Stomach smooth muscle (tissue), 2 donors: ENCODE data around the gene RRP36.

Experiments used
- H3K27ac ChIP-seq: one replicate; pipeline ENCODE4 v1.7.0; 2013; ENCODE audit warnings: mild to moderate bottlenecking, low read length, inconsistent platforms
- H3K27me3 ChIP-seq, 2 donors: one replicate each; pipeline ENCODE4 v1.7.0; 2013; ENCODE audit warnings: low read length in 2 of 2; ENCODE audit not compliant: insufficient read depth in 2 of 2, control insufficient read depth in 1 of 2
- H3K36me3 ChIP-seq, 2 donors: one replicate each; pipeline ENCODE4 v1.7.0; 2013; ENCODE audit warnings: low read length in 2 of 2; ENCODE audit not compliant: control insufficient read depth in 2 of 2, insufficient read depth in 2 of 2
- H3K4me1 ChIP-seq: one replicate; pipeline ENCODE4 v1.7.0; 2013; ENCODE audit warnings: low read length; ENCODE audit not compliant: control insufficient read depth, insufficient read depth
- H3K4me3 ChIP-seq, 2 donors: one replicate each; pipeline ENCODE4 v1.7.0; 2013; ENCODE audit warnings: low read length in 2 of 2
- H3K9ac ChIP-seq, 2 donors: one replicate each; pipeline ENCODE4 v1.7.0; 2013; ENCODE audit warnings: low read length in 2 of 2, mild to moderate bottlenecking in 1 of 2
- H3K9me3 ChIP-seq, 2 donors: one replicate each; pipeline ENCODE4 v1.7.0; 2013; ENCODE audit warnings: low read length in 2 of 2; ENCODE audit not compliant: control insufficient read depth in 2 of 2
- donor health status: healthy.
- donor health status: Pancreatic carcinoma.

The RRP36 gene

GRCh38 chr6:43020052-43020705 is 1.2 kb upstream of the RRP36 start:
- peak overlapping the region in 1 of 2 donors; percentile 98 for H3K4me3 ChIP-seq
- H3K36me3 ChIP-seq = peaks cover 16 to 32% of the 10 kb centered on the region in 2 donors
- no peak overlapping the region for H3K9ac ChIP-seq
- no peaks in the 10 kb centered on the region for H3K9me3 ChIP-seq
- H3K4me1 ChIP-seq = peaks cover 41% of the 10 kb centered on the region
- H3K27ac ChIP-seq = peak overlapping the region; percentile 82
- H3K27me3 ChIP-seq = no peaks in the 10 kb centered on the region

- Histone ChIP-seq H3K9ac (peak overlapping the region; percentile 80 to 87), H3K27ac (peak overlapping the region; percentile 82), H3K27me3 (no peaks in the 10 kb centered on the region), H3K36me3 (peaks cover 19 to 33% of the 10 kb centered on the region in 2 donors), H3K4me1 (peaks cover 34% of the 10 kb centered on the region), H3K4me3 (peak overlapping the region; percentile 73 to 98), H3K9me3 (no peaks in the 10 kb centered on the region)
Measured at GRCh38 chr6:43020847-43021246, 576 bp upstream of the RRP36 start.

GRCh38 chr6:43024436-43024835 is 3.0 kb downstream of the RRP36 start:
- no peak overlapping the region for H3K27ac ChIP-seq
- H3K27me3 ChIP-seq = no peaks in the 10 kb centered on the region
- H3K4me1 ChIP-seq = peaks cover 9% of the 10 kb centered on the region
- no peak overlapping the region for H3K9ac ChIP-seq
- peaks cover 32 to 40% of the 10 kb centered on the region in 2 donors for H3K36me3 ChIP-seq
- H3K9me3 ChIP-seq = no peaks in the 10 kb centered on the region
- no peak overlapping the region for H3K4me3 ChIP-seq

- Histone ChIP-seq H3K4me1 (no peaks in the 10 kb centered on the region), H3K9ac (no peak overlapping the region), H3K4me3 (no peak overlapping the region), H3K36me3 (peaks cover 32 to 44% of the 10 kb centered on the region in 2 donors), H3K27me3 (no peaks in the 10 kb centered on the region), H3K27ac (no peak overlapping the region), H3K9me3 (no peaks in the 10 kb centered on the region)
Measured at GRCh38 chr6:43026365-43026764, 4.9 kb downstream of the RRP36 start.

DNA sequence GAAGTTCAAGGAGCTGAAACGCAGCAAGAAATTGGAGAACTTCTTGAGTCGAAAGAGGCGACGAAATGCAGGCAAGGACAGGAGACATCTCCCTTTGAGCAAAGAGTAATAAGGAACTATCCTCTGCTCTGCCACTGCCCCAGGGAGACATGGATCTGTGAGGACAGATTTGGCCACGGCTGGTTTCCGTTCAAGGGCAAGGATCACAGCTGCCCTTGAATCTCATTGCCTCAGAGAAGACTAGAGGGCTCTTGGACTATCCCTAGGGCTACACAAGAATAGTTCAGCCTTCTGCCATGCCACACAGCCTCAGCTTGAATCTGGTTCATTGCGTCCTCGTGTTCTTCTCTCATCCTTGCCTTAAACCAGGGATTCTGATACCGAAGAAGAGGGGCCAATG is 7.7 kb downstream of the RRP36 start:
- Histone ChIP-seq H3K4me3 (no peak overlapping the region), H3K27ac (no peak overlapping the region), H3K27me3 (no peaks in the 10 kb centered on the region), H3K9me3 (no peaks in the 10 kb centered on the region), H3K9ac (no peak overlapping the region), H3K36me3 (peaks cover 35 to 53% of the 10 kb centered on the region in 2 donors), H3K4me1 (no peaks in the 10 kb centered on the region)

DNA sequence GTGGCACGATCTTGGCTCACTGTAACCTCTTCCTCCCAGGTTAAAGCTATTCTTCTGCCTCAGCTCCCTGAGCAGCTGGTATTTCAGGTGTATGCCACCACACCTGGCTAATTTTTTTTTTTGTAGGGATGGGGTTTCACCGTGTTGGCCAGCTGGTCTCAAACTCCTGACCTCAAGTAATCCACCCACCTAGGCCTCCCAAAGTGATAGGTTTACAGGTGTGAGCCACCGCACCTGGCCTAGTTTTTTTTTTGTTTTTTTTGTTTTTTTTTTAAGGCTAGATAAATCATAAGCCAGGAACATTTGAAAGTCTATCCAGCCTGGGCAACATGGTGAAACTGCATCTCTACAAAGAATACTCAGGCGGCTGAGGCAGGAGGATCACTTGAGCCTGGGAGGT is 10.9 kb downstream of the RRP36 start:
- Histone ChIP-seq H3K36me3 (peaks cover 32 to 42% of the 10 kb centered on the region in 2 donors), H3K27ac (no peak overlapping the region), H3K27me3 (no peaks in the 10 kb centered on the region), H3K4me3 (no peak overlapping the region), H3K9me3 (no peaks in the 10 kb centered on the region), H3K4me1 (no peaks in the 10 kb centered on the region), H3K9ac (no peak overlapping the region)

DNA sequence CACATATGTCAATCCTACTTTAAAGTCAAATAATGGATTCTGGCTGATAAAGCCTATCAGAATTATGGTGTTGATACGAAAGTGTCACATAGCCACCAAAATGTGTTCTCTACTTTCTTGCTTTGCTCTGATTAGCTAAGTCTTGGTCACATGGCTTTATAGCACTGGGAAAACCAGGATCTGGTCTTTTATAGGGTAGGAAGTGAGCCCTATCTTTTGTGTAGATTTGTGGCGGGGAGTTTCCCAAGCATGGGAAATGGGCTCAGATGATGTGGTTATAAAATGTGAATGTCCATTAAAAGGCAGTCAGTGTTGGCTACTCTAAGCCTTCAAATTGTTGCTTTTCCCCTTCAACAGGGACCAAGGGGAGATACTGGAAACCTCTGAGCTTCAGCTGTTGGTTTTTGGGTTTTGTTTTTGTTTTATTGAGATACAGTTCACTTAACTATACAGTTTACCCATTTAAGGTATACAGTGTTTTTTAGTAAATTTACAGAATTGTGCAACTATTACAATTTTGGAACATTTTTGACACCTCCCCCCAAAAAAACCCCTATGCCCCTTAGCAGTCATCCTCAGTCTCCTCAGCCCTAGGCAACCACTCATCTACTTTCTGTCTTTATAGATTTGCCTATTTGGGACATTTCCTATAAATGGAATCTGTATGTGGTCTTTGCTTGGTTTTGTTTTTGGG is 12.2 kb downstream of the RRP36 start:
- Histone ChIP-seq H3K4me3 (no peak overlapping the region), H3K27ac (no peak overlapping the region), H3K27me3 (no peaks in the 10 kb centered on the region), H3K9ac (no peak overlapping the region), H3K4me1 (no peaks in the 10 kb centered on the region), H3K9me3 (no peaks in the 10 kb centered on the region), H3K36me3 (peaks cover 34 to 46% of the 10 kb centered on the region in 2 donors)

- no peak overlapping the region for H3K4me3 ChIP-seq
- H3K27me3 ChIP-seq = no peaks in the 10 kb centered on the region
- no peaks in the 10 kb centered on the region for H3K4me1 ChIP-seq
- no peak overlapping the region for H3K27ac ChIP-seq
- H3K9me3 ChIP-seq = no peaks in the 10 kb centered on the region
- H3K36me3 ChIP-seq = peaks cover 29 to 41% of the 10 kb centered on the region in 2 donors
- H3K9ac ChIP-seq = no peak overlapping the region
Measured at GRCh38 chr6:43034190-43034525, 12.7 kb downstream of the RRP36 start.

DNA sequence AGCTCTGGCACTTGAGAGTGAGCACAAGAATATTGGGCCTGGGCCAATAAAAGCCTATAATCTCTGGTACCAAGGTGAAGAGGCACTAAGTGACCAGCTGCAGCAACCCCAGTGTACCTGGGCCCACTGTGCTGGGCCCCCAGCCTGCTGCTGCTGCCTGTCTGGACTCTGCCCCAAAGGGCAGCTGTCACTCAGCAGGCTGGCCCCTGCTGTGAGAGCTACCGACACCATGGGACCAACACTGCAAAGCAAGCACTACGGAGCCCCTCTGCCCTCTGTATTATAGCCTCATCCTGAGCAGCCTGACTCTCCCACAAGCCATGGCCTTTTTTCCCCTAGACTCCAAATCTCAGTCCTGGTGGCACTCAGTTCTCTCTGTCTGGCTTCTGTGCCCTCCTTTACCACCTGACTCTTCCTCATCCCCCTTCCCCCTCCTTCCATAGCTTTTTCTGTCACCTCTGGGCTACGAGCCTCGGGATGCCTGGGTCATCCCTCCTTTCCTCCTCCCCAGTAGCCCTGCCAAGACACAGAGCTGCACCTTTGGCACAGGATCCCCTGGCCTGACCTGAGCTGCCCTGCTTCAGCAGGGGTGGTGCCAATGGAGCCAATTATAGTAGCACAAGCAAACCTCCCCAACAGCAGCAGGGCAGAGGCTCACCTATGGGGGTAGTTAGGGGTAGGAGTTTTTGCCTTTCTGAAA is 14.2 kb downstream of the RRP36 start:
- H3K36me3 ChIP-seq = peaks cover 32 to 38% of the 10 kb centered on the region in 2 donors

DNA sequence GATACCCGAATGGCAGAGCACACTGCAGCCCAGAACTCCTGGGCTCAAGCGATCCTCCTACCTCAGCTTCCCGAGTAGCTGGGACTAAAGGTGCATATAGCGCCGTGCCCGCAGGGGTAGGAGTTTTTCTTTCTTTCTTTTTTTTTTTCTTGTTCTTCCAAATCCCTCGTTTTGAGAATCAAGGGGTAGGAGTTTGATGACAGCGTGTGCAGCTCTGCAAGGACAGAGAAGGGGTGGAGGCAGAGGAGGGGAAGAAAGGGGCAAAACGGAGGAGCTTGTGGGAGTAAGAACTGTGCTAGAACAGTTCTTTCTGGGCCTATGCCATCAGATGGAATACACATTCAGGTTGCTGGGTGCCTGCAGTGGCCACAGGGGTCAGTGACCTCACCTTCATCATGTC is 15.3 kb downstream of the RRP36 start:
- Histone ChIP-seq H3K9ac (no peak overlapping the region), H3K4me1 (no peaks in the 10 kb centered on the region), H3K27me3 (no peaks in the 10 kb centered on the region), H3K36me3 (peaks cover 32 to 41% of the 10 kb centered on the region in 2 donors), H3K27ac (no peak overlapping the region), H3K9me3 (no peaks in the 10 kb centered on the region), H3K4me3 (no peak overlapping the region)

More for the DNA sequence above, 14.2 kb downstream of the RRP36 start:
- no peaks in the 10 kb centered on the region for H3K4me1 ChIP-seq
- no peak overlapping the region for H3K9ac ChIP-seq
- no peak overlapping the region for H3K27ac ChIP-seq
- no peak overlapping the region for H3K4me3 ChIP-seq
- H3K9me3 ChIP-seq = no peaks in the 10 kb centered on the region
- no peaks in the 10 kb centered on the region for H3K27me3 ChIP-seq
